HG03575 (cell line): Measurements from ENCODE around the gene PRPF40B.

Experiments
- ATAC-seq: cut with Tn5 transposase; IDR thresholded peaks from one replicate; pipeline ENCODE4 v1.9.1; 2021; ENCODE audit not compliant: unreplicated experiment, insufficient number of reproducible peaks, low FRiP score; ENCODE audit errors: extremely low read depth

Gene PRPF40B

DNA sequence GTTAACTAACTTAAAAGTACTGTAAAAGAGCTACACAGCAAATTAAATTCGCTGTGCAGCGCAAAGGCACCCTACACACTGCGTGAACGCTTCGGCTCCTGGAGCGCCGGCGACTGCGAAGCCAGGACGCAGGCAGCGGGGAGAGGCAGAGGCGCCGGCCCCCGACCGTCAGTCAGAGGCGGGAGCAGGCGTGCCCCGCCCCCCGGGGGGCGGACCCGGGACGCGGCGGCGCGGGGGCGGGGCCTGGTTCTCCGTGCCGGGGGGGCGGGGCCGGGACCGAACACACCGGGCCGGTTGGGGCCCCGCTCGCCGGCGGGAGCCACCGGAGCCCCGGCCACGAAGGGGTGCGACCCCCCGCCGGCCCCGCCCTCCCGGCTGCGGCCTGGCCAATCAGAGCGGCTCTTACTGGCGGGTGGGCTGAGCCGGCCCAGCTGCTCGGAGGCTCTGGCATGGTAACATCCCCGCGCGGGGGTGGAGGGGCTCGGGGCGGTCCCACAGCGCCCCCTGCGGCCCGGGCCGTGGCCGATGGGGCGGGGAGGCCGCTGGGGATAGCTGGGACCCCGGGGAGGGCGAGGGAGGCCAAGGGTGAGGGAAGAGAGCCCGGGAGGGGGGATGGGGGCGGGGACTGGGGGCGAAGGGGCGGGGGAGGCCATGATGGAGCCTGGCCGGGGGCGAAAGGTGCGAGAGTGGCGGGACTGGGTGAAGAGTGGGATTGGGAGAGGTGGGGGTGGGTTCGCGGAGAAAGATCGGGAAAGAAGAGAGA is at the start of gene PRPF40B:
TSS of gene PRPF40B (plus strand) at position 420 of the 763 bp plus-strand sequence. CDS start at position 450, 30 bp downstream.
- no peak for ATAC-seq

DNA sequence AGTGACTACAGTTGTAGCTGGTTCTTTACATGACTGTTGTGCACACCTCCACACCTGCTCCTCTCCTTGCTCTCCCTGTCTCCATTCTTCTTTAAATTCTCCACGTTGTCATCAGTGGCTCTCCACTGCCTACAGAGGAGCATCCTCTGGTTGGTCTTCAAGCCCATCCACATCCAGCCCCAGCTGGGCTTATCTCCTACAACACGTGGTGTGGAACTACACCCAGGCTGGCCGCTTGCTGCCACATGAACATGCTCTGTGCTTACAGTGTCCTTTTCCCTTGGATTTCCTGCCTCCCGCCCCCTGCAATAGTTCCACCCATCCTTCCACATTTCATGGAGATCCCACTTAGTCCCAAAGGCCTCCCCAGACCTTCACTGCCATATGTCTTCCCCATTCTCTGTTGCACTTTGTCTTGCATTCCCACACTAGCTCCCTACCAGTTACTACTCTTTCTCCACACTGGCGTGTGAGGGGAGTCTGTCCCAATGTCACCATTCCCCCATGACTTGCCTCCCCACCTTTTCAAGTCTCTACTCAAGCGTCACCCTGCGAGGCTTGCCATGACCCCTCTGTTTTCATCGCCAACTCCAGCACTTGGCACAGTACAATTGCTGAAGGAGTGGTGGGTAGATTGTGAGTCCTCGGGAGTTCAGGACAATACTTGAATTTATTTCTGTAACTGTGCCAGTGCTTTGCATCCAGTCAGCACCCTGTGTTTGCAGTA is 45.6 kb upstream of the PRPF40B start:
- no peak for ATAC-seq

DNA sequence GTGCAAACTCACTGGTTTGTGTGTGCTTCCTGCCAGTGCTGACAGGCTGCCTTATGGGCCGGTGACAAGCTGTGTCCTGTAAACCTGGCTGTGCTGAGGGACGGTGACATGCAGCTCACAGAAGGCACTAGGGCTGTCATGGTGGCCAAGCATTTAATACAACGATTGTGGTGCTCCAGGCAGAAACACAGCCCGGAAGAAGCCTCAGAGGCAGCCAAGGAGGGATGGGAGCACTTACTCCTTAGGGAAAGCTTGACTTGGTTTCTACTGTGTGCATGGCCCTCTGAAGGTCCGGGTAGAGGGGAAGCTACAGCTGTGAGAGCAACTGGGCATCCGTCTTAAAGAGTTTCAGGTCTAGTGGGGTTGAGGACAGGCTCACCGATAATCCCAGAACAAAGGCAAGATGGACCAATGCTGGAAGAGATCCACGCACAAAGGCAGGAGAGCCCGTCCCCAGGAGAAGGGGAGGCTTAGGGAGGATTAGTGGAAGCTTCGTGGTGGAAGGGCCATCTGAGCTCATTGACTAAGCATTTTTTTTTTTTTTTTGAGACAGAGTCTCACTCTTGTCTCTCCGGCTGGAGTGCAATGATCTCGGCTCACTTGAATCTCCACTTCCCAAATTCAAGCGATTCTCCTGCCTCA is 44.8 kb upstream of the PRPF40B start:
- no peak for ATAC-seq

DNA sequence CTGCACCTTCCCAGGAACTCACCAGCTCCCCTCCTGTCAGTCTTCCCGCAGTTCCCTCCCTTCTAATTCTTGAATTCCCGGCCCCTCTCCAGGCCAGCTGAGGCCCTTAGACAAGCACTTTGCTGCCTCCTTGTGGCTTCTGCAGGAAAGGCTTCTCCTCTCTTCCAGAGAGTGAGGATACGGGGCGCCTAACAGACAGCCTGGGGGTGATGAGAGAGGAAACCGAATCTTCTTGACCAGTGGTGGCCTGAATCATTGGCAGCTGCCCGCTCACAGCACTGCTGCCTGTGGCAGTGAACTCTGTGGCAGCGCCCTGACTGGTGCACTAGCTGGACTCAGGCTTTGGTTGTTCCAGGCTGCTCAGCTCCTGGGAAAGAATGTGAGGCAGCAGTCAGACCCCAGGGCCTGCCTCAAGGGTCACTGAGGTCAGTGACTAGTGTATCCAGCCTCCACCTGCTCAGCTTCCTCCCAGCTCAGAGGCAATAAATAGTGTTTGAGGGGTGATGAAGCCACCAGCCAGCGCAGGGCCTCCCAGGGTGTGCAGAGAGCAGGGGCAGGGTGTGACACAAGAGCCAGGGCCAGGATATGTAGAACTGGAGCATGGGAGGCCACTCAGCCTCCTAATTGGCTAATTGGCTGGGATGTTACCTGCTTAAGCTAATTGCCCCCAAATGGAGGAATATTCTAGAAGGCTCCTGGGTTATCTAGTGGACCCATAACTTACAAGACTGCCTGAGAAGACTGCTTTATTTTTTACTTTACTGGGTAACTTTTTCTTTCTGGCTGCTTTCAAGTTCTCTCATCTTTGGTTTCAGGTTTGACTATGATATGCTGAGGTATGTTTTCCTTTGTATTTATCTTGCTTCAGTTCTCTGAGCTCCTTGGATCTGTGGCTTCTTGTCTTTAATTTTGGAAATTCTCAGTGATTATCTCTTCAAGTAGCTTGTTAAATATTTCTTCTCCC is 42.5 kb upstream of the PRPF40B start:
- no peak for ATAC-seq

DNA sequence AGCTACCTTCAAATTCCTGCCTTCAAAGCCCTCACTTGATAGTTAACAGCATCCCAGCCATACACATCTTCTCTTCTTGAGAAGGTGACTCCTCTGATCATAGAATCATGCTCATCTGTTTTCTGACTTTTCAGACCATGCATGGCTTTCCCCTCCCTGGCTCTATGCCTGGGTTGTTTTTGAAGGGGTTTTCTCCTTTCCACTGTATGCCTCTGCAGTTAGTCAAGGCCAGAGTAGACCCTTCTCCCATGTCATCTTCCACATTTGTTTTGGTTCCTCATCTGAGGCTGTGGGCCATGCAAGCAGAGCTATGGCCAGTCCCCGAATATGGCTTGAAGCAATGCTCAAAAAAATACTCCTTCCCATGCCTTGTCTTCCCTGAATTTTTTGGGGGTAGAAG is 41.2 kb upstream of the PRPF40B start:
- ATAC-seq = no peak

DNA sequence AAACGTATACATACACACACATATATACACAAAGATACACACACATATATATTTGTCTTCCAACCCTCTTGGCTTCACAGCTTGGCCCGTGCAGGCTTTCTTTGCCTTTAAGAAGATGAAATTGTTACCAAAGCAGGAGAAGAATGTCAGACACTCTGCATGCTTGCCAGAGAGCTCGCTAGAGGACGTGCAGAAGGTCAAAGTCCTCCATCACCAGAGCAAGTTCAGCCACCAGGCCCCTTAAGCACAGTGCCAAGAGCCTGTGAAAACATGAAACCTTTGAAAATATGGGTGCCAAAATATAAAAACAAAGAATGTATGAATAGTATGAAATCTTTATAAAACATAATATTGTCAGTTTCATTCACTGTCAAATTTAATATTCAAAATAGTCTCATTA is 40.5 kb upstream of the PRPF40B start:
- ATAC-seq = no peak

DNA sequence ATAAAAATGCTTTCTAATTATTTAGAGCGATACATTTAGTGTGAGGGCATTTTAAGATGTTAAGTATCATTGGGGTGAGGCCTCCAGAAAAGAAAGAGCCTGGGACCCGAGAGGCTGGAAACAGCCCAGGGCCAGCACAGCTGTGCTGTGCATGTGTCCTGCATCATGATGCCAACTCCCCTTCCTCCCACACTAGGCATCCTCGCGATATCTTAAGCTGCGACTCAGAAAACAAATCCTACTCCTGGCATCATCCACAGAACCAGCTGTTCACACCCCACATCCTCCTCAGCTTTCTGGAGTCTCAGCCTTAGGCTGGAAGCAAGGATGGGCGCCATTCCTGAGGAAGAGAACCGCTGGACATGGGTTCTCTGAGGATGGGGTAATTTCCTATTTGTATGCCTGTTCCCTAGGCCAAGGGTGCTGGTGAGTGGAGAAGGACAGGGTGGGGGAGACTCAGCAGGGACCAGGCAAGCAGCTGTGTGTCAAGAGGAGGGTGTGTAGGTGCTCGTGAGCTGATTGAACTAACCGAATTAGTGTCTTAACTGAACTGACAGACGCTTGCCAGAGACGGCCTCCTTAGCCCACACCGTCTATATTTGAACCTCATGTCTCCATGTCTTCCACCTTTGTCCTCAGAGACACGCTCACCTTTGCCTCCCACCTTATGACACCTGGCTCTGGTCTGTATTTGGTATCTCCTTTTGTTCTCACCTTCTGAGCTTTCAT is 39.8 kb upstream of the PRPF40B start:
- no peak for ATAC-seq

DNA sequence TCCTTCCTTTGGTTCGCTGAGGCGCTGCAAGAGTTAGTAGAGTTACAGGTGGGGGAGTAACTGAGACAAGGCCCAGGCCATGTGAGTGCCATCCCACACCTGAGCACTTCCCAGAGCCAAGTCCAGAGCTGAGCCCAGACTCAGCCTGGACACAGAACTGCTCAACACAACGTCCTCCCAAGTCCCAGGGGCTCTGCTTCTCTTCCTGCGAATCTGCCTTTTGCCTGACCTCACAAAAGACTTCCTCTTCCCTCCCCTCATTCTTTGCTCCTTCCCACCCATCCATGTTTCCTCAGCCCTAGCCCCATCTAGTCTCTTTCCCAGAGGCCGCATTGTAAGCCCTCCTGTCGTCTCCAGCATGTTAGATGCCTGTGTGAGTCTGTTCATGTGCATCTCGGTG is 38.8 kb upstream of the PRPF40B start:
- no peak for ATAC-seq

DNA sequence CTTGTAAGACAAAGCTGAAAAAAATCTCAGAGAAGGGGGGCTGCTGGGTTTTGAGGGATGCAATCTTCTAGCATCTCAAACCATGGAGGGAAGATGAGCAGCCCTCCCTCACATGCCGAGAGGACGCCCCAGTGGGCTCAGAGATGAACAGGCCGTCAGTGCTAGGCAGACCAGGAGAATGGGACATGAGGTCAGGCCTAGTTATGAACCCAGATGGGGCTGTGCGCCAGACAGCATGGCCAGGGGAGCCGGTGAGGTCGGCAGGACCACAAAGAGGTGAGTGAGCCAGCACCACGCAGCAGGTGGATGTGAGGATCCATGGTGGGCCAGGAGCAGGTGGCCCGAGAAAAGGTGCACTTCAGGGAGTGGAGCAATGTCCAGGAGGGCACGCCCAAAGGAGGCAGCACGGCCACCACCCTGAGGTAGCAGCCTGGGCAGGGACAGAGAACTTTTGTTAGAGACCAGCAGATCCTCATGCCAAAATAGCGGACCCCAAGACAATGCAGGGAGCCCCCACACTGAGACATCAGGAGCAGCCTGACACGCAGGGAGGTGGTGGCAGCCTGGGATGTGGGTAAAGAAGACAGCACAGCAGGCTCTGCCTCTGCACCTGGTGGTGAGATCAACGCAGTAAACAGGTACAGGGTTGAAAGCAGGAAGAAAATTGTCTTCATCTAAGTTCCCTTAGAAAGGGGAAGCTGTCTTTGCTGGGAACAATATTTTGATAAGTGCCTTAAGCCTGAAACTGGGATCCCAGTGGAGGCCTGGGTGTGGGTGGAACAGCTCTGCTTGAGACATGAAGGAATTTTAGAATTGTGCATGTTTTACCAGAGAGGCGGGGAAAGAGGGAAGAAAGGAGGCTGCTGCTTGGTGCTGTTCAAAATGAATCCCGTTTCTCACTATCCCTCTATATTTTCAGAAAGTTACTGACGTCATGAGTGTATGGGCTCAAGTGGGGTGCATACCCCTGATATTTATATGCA is 37.6 kb upstream of the PRPF40B start:
- no peak for ATAC-seq

DNA sequence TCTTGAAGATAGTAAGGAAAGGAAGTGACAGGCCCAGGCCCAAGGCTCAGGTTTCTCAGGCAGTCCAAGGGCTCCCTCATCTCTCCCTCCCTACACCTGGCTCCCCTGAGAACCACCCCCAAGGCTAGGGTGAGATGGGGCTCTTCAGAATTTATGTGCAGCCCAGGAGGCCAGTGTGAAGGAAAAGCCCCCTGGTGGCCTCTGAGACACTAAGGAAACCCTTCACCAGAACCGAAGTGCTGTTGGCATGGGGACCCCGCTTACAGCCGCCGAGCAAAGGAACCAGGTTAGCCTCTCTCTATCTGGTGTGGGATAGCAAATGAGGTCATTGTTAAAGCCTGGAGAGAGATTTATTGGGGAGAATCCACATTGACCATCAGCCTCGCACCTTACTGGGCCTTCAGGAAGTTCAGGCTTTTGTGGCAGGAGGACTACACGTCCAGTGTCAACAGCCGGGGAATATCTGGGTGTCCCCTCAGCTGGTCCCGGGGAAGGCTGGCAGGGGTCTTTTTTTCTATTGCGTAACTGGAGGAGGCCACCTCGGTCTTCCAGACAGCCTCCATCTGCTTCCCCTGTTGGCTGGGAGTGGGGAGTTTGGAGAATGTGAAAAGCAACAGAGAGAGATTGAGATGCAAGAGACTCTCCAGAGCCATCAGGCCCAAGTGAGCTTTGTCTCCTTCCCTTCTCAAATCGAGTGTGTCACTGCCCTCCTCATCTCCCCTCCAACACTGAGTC is 36.0 kb upstream of the PRPF40B start:
- ATAC-seq = no peak

DNA sequence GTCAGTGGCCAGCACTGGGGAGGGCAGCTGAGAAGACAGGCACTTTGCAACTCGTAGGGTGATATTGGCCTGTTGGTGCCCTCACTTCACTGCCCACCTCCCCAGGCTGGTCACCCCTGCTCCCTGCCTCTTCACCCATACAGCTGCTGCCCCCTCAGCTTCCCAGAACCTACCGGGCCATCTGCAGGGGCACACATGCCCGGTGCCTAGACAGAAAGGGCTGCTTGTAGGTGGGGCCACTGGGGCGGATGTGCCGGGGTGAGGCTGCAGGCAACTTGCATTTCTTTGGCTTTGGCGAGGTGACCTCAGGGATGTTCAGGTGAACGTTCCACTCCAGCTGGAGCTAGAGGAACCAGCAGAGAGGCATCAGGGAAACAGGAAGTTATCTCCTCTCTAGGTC is 35.1 kb upstream of the PRPF40B start:
- no peak for ATAC-seq

DNA sequence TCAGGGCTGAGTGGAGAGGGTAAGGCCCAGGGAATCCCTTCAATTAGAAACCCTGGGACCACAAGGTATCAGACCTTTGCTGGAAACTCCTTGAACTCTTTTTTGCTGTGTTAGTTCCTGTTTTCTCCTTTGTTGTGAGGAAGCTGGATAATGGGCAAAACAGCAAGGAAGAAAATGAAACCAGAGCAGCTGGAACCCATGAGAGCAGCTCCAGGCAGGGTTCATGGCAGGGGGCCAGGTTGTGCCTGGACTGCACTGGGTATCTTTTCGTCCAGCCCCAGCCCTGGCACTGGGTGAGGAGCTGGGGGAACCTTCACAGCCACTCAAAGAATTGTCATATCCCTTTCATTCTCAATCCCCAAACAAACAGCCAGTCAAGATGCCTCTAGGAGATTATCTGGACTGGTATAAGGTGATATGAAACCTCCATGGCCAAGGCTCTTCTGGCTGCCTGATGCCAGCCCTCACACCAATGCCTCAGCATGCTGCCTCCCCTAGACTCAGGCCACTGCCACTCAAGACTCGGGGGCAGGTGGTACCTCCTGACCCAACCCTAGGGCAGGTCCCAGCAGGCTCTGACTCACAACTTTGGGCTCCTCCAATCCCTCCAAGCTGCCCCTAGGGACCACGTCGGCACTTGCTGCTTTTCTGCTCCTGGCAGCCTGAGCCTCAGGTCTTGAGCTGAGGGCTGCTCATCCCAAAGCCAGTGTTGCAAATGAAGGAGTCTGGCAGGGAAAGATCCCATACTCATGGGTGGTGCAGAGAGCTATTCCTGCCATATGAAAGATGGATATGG is 34.4 kb upstream of the PRPF40B start:
- no peak for ATAC-seq

DNA sequence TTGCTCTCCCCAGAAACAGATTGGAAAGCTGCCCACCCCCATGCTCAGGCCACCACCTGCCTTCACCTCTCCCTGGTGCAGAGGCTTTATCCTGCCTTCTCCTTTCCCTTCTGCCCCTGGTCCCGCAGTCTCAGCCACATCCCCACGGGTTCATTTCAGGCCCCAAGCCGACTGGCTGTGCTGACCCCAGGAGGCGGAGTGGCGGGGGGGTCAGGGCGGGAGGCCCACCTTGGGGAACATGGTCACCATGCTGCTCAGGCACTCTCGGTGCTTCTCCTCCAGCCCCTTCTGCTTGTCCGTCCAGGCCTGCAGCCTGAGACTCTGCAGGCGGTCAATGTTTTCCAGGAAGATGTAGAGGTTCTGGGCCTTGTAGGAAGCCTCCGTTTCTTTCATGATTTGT is 24.8 kb upstream of the PRPF40B start:
- ATAC-seq = no peak

DNA sequence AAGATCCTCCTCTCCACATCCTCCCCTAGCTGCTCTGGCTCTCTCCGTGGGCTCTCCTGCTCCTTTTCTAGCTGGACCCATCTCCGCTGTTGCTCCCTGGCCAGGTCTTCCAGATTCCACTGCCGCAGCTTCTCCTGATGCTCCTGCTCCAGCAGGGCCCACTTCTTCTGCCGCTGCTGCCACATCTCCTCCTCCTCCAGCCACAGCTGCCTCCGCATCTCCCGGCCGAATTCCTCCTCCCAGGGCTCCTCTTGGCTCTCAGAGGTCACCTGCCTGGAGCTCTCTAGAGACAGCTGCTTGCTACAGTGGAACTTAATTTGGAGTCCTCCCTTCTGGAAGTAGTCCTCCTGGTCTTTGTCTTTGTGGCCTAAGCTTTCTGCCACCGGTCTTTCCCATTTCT is 23.4 kb upstream of the PRPF40B start:
- ATAC-seq = no peak

DNA sequence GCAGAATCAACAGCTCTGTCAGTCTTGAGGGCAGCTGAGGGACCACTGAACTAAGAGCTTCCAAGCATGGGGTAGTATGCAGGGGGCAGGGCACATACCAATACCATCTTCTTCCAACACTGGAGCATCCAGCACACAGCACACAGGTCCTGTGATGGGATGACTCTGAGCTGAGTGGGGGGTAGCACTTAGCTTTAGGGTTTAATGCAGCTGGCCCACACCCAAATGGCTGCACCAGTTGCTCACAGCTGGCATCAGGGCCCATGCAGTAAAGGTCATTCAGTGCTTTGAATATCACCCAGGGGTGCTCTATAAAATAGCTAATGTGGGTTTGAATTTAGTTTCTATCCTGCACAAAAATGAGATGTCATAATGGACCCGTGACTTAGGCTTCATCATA is 19.6 kb upstream of the PRPF40B start:
- ATAC-seq = no peak

DNA sequence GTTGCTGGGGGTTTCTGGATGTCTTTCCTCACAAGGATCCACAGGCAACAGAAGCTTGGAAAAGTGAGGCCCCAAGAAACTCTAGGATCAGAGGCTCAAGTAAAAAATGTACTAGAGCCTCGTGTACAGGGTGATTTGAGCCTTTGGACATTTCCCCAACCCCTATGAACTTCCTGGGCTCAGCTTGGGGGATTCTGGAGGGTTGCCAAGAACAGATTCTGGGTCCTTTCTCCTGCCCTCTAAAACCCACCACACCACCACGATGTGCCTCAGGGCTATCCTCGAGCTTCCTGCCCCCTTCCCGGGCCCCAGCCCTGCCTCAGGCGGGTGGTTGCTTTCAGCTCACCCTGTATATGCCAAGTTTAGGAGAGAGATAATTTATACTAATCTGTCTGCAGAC is 18.5 kb upstream of the PRPF40B start:
- no peak for ATAC-seq
